DMS 273 treated with DMSO at 0.1 percent for 48 hours (cell line): ENCODE measurements around the gene PCP4L1.
"Not testable (repeated sequence)": the region's sequence is repeated elsewhere in the genome, so short reads cannot be mapped to it uniquely, and the experiment has no call there.

Experiments used
- DNase-seq: peaks from one replicate; lab custom pipeline; 2025; lab: John Stamatoyannopoulos, UW

PCP4L1 gene

GRCh38 chr1:161315841-161316674, 57.5 kb downstream of the PCP4L1 start:
- not testable (repeated sequence) for DNase-seq

GRCh38 chr1:161324020-161324419, 65.5 kb downstream of the PCP4L1 start:
- no peak for DNase-seq

- DNase-seq, result no peak
Measured at GRCh38 chr1:161330346-161330745, 71.8 kb downstream of the PCP4L1 start.

GRCh38 chr1:161333166-161333565, 74.6 kb downstream of the PCP4L1 start:
- no peak for DNase-seq
